GM12892 (cell line): ENCODE measurements around the gene FAAP100. TPM values are rescaled to one million over a fixed set of nuclear protein-coding genes. Genes with fewer than 3 reads are reported as not detected.
A peak's percentile ranks its signal among the peaks of the same experiment; 100 is the strongest.
"Not testable (repeated sequence)": the region's sequence is repeated elsewhere in the genome, so short reads cannot be mapped to it uniquely, and the experiment has no call there.

ENCODE experiments used
- DNase-seq: peaks from one replicate; pipeline ENCODE4 v3.0.0; 2011; ENCODE audit not compliant: insufficient read length
- FAIRE-seq: peaks from 2 replicates; lab custom pipeline; 2011; peaks lifted over from hg19 to GRCh38; lab: Jason Lieb, UNC
- POLR2A ChIP-seq: IDR thresholded peaks from 2 replicates; pipeline ENCODE4 v1.6.1; 2011; ENCODE audit warnings: low read depth, low read length, control low read depth
- POLR2AphosphoS5 ChIP-seq: IDR thresholded peaks from 2 replicates; pipeline ENCODE4 v1.6.1; 2011; ENCODE audit warnings: low read depth, low read length, control low read depth
- TAF1 ChIP-seq: IDR thresholded peaks from 2 replicates; pipeline ENCODE4 v1.6.1; 2011; ENCODE audit warnings: low read depth, mild to moderate bottlenecking, control low read depth, low read length, borderline replicate concordance
- polyA plus RNA-seq: library from polyadenylated mRNA; unstranded; fragments of >200 nt; gene quantifications from one replicate; pipeline ENCODE4 v1.2.1, GENCODE V29; 2012; ENCODE audit warnings: missing spikeins, inconsistent platforms; ENCODE audit not compliant: missing spikeins

The FAAP100 gene
- 7.8 TPM for polyA plus RNA-seq

GRCh38 chr17:81552244-81553017 is at the start of gene FAAP100:
FAAP100 (minus strand) TSS chr17:81552353; CDS start chr17:81552330, 23 bp downstream.
- FAIRE-seq = peak; percentile 90
- peak; percentile 89 for TF ChIP-seq POLR2A
- peak; percentile 86 for TF ChIP-seq TAF1
- TF ChIP-seq POLR2AphosphoS5 = peak; percentile 74; the same call in 1 of the 2 replicates
- peak; percentile 97 for DNase-seq

GRCh38 chr17:81601525-81602120 is 49.5 kb upstream of the FAAP100 start:
- DNase-seq = no peak

GRCh38 chr17:81599719-81600486 is 47.8 kb upstream of the FAAP100 start:
- no peak for FAIRE-seq
- TF ChIP-seq POLR2AphosphoS5 = no peak
- no peak for TF ChIP-seq TAF1
- no peak for TF ChIP-seq POLR2A
- DNase-seq = no peak

More at GRCh38 chr17:81601525-81602120, 49.5 kb upstream of the FAAP100 start:
- peak; percentile 88 for FAIRE-seq
- TF ChIP-seq POLR2A (no peak), POLR2AphosphoS5 (no peak), TAF1 (no peak)

GRCh38 chr17:81593105-81593871 is 41.1 kb upstream of the FAAP100 start:
- DNase-seq = no peak
- TF ChIP-seq POLR2A (no peak), TAF1 (no peak), POLR2AphosphoS5 (no peak)
- no peak for FAIRE-seq

- TF ChIP-seq POLR2AphosphoS5 (no peak), TAF1 (no peak), POLR2A (no peak)
- FAIRE-seq (no peak), DNase-seq (no peak)
Observed at GRCh38 chr17:81591971-81592370, 39.8 kb upstream of the FAAP100 start.

GRCh38 chr17:81590121-81590520 is 38.0 kb upstream of the FAAP100 start:
- FAIRE-seq = no peak
- TF ChIP-seq TAF1 (no peak), POLR2A (peak; percentile 28; the same call in 1 of the 2 replicates)
- DNase-seq = no peak

GRCh38 chr17:81589612-81590011 is 37.5 kb upstream of the FAAP100 start:
- DNase-seq (no peak), FAIRE-seq (no peak)
- no peak for TF ChIP-seq POLR2AphosphoS5
- no peak for TF ChIP-seq POLR2A
- no peak for TF ChIP-seq TAF1

GRCh38 chr17:81586096-81586495 is 33.9 kb upstream of the FAAP100 start:
- no peak for DNase-seq
- no peak for FAIRE-seq
- TF ChIP-seq TAF1 (no peak), POLR2A (no peak), POLR2AphosphoS5 (no peak)

GRCh38 chr17:81584771-81585170 is 32.6 kb upstream of the FAAP100 start:
- not testable (repeated sequence) for DNase-seq, FAIRE-seq

- DNase-seq = no peak
- no peak for FAIRE-seq
- TF ChIP-seq TAF1 = no peak
- no peak for TF ChIP-seq POLR2AphosphoS5
- TF ChIP-seq POLR2A = no peak
Observed at GRCh38 chr17:81583589-81584342, 31.6 kb upstream of the FAAP100 start.

GRCh38 chr17:81582749-81583148 is 30.6 kb upstream of the FAAP100 start:
- FAIRE-seq = no peak

More at GRCh38 chr17:81582749-81583148, 30.6 kb upstream of the FAAP100 start:
- DNase-seq = no peak
- TF ChIP-seq TAF1 = no peak
- TF ChIP-seq POLR2A = no peak
- TF ChIP-seq POLR2AphosphoS5 = no peak
